HG03457 (cell line): ENCODE results near the gene NOL9.
"Not testable (repeated sequence)": the region's sequence is repeated elsewhere in the genome, so short reads cannot be mapped to it uniquely, and the experiment has no call there.

Source experiments
- ATAC-seq: cut with Tn5 transposase; IDR thresholded peaks from one replicate; pipeline ENCODE4 v1.9.1; 2021; ENCODE audit warnings: moderate number of reproducible peaks; ENCODE audit not compliant: unreplicated experiment

NOL9 gene

GRCh38 chr1:6505367-6506209 is 48.7 kb downstream of the NOL9 start:
- no peak for ATAC-seq

- ATAC-seq = no peak
These were observed 49.4 kb downstream of the NOL9 start for GRCh38 chr1:6504887-6505286.

GRCh38 chr1:6503884-6504602 is 50.3 kb downstream of the NOL9 start:
- no peak for ATAC-seq

GRCh38 chr1:6502000-6502891 is 52.1 kb downstream of the NOL9 start:
- no peak for ATAC-seq

- no peak for ATAC-seq
These were observed 53.0 kb downstream of the NOL9 start for GRCh38 chr1:6501279-6501813.

- ATAC-seq = no peak
These were observed 53.6 kb downstream of the NOL9 start for GRCh38 chr1:6500544-6501278.

GRCh38 chr1:6499296-6499695 is 55.0 kb downstream of the NOL9 start:
- ATAC-seq = no peak

- ATAC-seq = no peak
These were observed 55.7 kb downstream of the NOL9 start for GRCh38 chr1:6498576-6499111.

- ATAC-seq = no peak
These were observed 56.3 kb downstream of the NOL9 start for GRCh38 chr1:6497867-6498575.

GRCh38 chr1:6497215-6497866 is 57.0 kb downstream of the NOL9 start:
- ATAC-seq = no peak

GRCh38 chr1:6496890-6497214 is 57.5 kb downstream of the NOL9 start:
- no peak for ATAC-seq

GRCh38 chr1:6496365-6496721 is 58.0 kb downstream of the NOL9 start:
- no peak for ATAC-seq

GRCh38 chr1:6495540-6496364 is 58.6 kb downstream of the NOL9 start:
- no peak for ATAC-seq

- no peak for ATAC-seq
These were observed 59.3 kb downstream of the NOL9 start for GRCh38 chr1:6495041-6495441.

GRCh38 chr1:6494627-6495026 is 59.7 kb downstream of the NOL9 start:
- no peak for ATAC-seq

GRCh38 chr1:6493834-6494223 is 60.5 kb downstream of the NOL9 start:
- ATAC-seq = not testable (repeated sequence)

GRCh38 chr1:6491966-6492365 is 62.3 kb downstream of the NOL9 start:
- ATAC-seq = no peak

- ATAC-seq = no peak
These were observed 62.8 kb downstream of the NOL9 start, which contains the start of gene PLEKHG5 for GRCh38 chr1:6491480-6491962. TSS of gene PLEKHG5 (minus strand) at chr1:6491667. CDS start at chr1:6477571, 14,096 bp downstream.
